Measurements from ENCODE around the gene MACF1. TPM values are rescaled to one million over a fixed set of nuclear protein-coding genes. Genes with fewer than 3 reads are reported as not detected.

Gene MACF1
- total RNA-seq, 1 experiment from 2014 or later, result 103 TPM

DNA sequence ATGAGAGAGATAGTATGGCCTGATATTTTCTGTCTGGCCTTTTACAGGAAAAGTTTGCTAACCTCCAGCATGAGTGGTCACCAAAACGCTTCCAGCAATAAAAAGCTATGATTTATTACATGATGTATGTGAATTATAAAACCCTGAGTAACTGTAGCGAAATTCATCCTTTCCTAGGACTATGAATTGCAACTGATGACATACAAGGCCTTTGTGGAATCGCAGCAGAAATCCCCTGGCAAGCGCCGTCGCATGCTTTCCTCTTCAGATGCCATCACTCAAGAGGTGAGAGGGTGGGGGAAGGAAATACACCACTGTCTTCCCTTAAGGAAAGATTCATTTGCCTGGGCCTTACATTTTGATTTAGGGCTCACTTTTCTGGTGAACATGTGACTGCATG is 117.9 kb downstream of the MACF1 start:
- no peaks in the 10 kb centered on the region for H3F3A ChIP-seq (ENCODE audit: low read length, unreplicated experiment)
- no peak overlapping the region for H2AFZ ChIP-seq (ENCODE audit: low read length)
- no peaks in the 10 kb centered on the region for H3K4me1 ChIP-seq (ENCODE audit: insufficient read depth, low read length)
- H3K79me2 ChIP-seq (ENCODE audit: low read length), result no peaks in the 10 kb centered on the region
- H3K36me3 ChIP-seq (ENCODE audit: low read depth, low read length), result peaks cover 43% of the 10 kb centered on the region
- H4K20me1 ChIP-seq (ENCODE audit: low read length), result no peaks in the 10 kb centered on the region
- no peak overlapping the region for H3K4me2 ChIP-seq (ENCODE audit: low read length)
- H3K4me3 ChIP-seq (ENCODE audit: low read length), result no peak overlapping the region
- no peaks in the 10 kb centered on the region for H3K27me3 ChIP-seq (ENCODE audit: low read length)
- no TSS peak for BruUV-seq (replicated peaks)
- DNase-seq (no peak), ATAC-seq (no peak)
- H3K27ac ChIP-seq (ENCODE audit: low read length), result no peak overlapping the region
- no peak overlapping the region for H3K9ac ChIP-seq (ENCODE audit: low read length)
- no peaks in the 10 kb centered on the region for H3K9me2 ChIP-seq (replicated peaks; ENCODE audit: low read length)
- ChIA-PET POLR2A (ENCODE audit: unreplicated experiment) (no interaction called here), CTCF (no interaction called here)
- TF ChIP-seq, protein P1, sequence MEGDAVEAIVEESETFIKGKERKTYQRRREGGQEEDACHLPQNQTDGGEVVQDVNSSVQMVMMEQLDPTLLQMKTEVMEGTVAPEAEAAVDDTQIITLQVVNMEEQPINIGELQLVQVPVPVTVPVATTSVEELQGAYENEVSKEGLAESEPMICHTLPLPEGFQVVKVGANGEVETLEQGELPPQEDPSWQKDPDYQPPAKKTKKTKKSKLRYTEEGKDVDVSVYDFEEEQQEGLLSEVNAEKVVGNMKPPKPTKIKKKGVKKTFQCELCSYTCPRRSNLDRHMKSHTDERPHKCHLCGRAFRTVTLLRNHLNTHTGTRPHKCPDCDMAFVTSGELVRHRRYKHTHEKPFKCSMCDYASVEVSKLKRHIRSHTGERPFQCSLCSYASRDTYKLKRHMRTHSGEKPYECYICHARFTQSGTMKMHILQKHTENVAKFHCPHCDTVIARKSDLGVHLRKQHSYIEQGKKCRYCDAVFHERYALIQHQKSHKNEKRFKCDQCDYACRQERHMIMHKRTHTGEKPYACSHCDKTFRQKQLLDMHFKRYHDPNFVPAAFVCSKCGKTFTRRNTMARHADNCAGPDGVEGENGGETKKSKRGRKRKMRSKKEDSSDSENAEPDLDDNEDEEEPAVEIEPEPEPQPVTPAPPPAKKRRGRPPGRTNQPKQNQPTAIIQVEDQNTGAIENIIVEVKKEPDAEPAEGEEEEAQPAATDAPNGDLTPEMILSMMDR (conservative IDR thresholded peaks at IDR 0.05; ENCODE audit: low read depth, low read length), result no peak
- no peak for TF ChIP-seq EZH2phosphoT487 (IDR thresholded peaks at IDR 0.05; ENCODE audit: borderline replicate concordance, low read length)
- no peak for TF ChIP-seq EZH2 (IDR thresholded peaks at IDR 0.05; ENCODE audit: low read length, unreplicated experiment)
- no peaks in the 10 kb centered on the region for H3K9me3 ChIP-seq (ENCODE audit: low read length)
- intact Hi-C loops (cut with micrococcal nuclease), result no loop called here

DNA sequence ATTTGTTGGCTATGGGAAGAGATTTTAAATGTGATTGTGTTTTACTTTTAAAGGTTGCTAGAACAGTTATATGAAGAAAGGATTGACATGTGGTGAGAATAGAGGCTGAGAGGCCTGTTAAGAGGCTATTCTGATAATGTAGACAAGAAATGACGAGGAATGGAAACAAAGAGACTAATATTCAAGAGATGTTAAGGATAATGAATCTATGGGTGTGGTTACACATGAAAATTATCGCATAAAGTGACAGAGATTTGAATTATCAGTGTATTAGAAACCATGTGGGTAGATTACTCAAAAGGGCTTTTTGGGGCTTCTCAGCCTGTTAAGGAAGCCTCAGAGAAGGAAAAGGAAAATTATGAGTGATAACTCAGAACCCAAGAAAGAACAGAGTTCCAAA is 120.4 kb downstream of the MACF1 start:
- H3K4me3 ChIP-seq (ENCODE audit: low read length), result no peak overlapping the region
- intact Hi-C loops (cut with micrococcal nuclease), result no loop called here
- ATAC-seq (no peak), DNase-seq (no peak)
- no peaks in the 10 kb centered on the region for H3K79me2 ChIP-seq (ENCODE audit: low read length)
- no peaks in the 10 kb centered on the region for H3K9me3 ChIP-seq (ENCODE audit: low read length)
- no peaks in the 10 kb centered on the region for H3F3A ChIP-seq (ENCODE audit: low read length, unreplicated experiment)
- H3K27ac ChIP-seq (ENCODE audit: low read length), result no peak overlapping the region
- H3K9ac ChIP-seq (ENCODE audit: low read length), result no peak overlapping the region
- no peaks in the 10 kb centered on the region for H3K4me1 ChIP-seq (ENCODE audit: insufficient read depth, low read length)
- H3K9me2 ChIP-seq (replicated peaks; ENCODE audit: low read length), result no peaks in the 10 kb centered on the region
- ChIA-PET CTCF (no interaction called here), POLR2A (ENCODE audit: unreplicated experiment) (no interaction called here)
- no peak overlapping the region for H3K4me2 ChIP-seq (ENCODE audit: low read length)
- H2AFZ ChIP-seq (ENCODE audit: low read length), result no peak overlapping the region
- H4K20me1 ChIP-seq (ENCODE audit: low read length), result no peaks in the 10 kb centered on the region
- no TSS peak for BruUV-seq (replicated peaks)
- H3K27me3 ChIP-seq (ENCODE audit: low read length), result no peaks in the 10 kb centered on the region
- TF ChIP-seq EZH2 (IDR thresholded peaks at IDR 0.05; ENCODE audit: low read length, unreplicated experiment), result no peak
- TF ChIP-seq, protein P1 (conservative IDR thresholded peaks at IDR 0.05; ENCODE audit: low read depth, low read length), result no peak
- no peak for TF ChIP-seq EZH2phosphoT487 (IDR thresholded peaks at IDR 0.05; ENCODE audit: borderline replicate concordance, low read length)
- peaks cover 35% of the 10 kb centered on the region for H3K36me3 ChIP-seq (ENCODE audit: low read depth, low read length)

DNA sequence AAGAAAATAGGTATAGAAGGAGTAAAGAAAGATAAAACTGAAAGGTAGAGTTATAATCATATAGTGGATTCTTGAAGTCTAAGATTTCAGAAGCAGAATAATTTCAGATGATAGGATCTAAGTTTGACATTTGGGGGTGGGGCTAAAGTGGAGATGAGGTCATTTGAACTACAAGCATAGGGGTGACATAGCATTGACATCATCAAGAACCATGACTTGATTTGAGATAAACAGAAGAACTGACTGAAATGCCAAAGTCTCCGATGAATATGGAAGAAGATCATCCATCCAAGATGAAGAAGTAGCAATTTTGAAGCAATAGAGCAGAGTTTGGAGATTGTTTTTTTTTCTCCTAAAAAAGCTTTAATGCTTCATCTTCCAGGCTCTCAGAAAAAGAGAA is 122.3 kb downstream of the MACF1 start:
- Histone ChIP-seq H2AFZ (ENCODE audit: low read length) (no peak overlapping the region), H3K4me3 (ENCODE audit: low read length) (no peak overlapping the region), H4K20me1 (ENCODE audit: low read length) (no peaks in the 10 kb centered on the region), H3K4me1 (ENCODE audit: insufficient read depth, low read length) (no peaks in the 10 kb centered on the region), H3K36me3 (ENCODE audit: low read depth, low read length) (peaks cover 37% of the 10 kb centered on the region), H3K9me3 (ENCODE audit: low read length) (no peaks in the 10 kb centered on the region), H3K9ac (ENCODE audit: low read length) (no peak overlapping the region), H3K79me2 (ENCODE audit: low read length) (no peaks in the 10 kb centered on the region), H3K4me2 (ENCODE audit: low read length) (no peak overlapping the region), H3F3A (ENCODE audit: low read length, unreplicated experiment) (no peaks in the 10 kb centered on the region), H3K27me3 (ENCODE audit: low read length) (no peaks in the 10 kb centered on the region), H3K9me2 (replicated peaks; ENCODE audit: low read length) (no peaks in the 10 kb centered on the region), H3K27ac (ENCODE audit: low read length) (no peak overlapping the region)
- CTCF ChIA-PET, result no interaction called here
- TF ChIP-seq, protein P1 (conservative IDR thresholded peaks at IDR 0.05; ENCODE audit: low read depth, low read length), result no peak
- BruUV-seq (replicated peaks), result no TSS peak
- intact Hi-C loops (cut with micrococcal nuclease), result no loop called here
- POLR2A ChIA-PET (ENCODE audit: unreplicated experiment), result no interaction called here
- no peak for DNase-seq
- ATAC-seq, result no peak

All from PC-3 (cell line).